Measurements from ENCODE around the gene RNF166.

RNF166 gene

GRCh38 chr16:88722784-88723506 lies 16.7 kb upstream of the RNF166 start:
- TF ChIP-seq ZNF274 (IDR thresholded peaks at IDR 0.05; ENCODE audit: low read depth, low read length) = no peak
- no peak overlapping the region for H3K4me3 ChIP-seq (ENCODE audit: low read length)

DNA sequence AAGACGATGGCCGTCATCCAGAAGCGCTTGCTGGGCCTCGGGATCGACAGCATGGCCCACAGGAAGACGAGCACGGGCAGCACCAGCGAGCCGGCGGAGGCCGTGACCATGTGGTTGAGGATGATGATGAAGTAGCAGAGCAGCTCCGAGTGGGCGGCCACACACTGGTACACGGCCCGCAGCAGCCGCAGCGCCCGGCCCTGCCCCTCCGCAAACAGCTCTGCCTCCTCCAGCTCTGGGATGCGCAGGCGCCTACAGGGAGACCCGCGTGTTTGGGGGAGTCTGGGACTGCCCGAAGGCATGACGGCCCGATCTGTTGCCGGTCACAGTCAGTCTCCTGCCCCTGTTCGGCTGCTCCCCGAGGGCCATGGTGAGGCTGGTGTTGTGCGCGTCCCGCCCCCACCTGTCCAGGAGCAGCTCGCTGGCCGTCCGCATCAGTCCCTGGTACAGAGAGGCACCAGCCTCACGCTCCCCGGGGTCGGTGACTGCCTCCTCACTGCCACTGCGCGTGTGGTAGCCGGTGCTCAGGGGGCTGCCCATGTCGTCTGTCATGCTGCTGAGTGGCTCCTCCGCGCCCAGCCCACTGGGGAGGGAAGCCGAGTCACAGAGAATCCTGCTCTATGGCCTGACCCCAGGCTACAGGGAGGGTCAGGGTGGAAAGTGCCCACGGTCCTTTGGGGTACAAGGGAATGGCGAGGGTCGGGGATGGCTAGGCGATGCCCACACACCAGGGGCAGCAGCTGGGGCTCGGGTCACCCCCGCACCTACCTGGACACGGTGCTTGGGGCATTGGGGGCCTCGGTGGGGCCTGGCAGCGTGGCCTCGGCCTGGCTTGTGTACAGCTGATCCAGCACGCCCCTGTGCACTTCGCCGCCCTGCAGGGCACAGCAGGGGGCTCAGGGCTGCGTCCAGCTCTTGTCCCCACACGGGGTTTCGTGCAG lies 15.9 kb upstream of the RNF166 start:
- H3K4me3 ChIP-seq (ENCODE audit: low read length) = no peak overlapping the region
- TF ChIP-seq ZNF274 (IDR thresholded peaks at IDR 0.05; ENCODE audit: low read depth, low read length) = no peak

DNA sequence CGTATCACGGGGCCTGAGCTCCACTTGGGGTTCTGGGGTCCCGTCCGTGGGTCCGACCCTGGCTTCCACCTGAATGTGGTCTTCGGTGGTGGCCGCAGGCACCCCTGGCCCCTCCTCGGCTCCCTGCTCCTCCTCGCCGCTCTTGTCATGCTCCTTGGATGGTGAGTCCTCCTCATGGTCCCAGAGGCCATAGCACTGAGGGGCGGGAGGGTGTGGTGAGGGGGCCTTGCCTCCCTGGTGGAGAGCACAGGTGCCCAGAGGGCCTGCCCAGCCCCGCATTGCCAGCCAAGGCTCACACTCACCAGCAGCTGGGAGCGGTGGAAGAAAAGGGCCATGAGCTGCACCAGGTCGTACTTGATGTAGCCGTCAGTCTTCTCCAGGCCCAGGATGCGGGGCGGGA lies 15.0 kb upstream of the RNF166 start:
- TF ChIP-seq ZNF274 (IDR thresholded peaks at IDR 0.05; ENCODE audit: low read depth, low read length) = no peak
- no peak overlapping the region for H3K4me3 ChIP-seq (ENCODE audit: low read length)

- no peak for TF ChIP-seq ZNF274 (IDR thresholded peaks at IDR 0.05; ENCODE audit: low read depth, low read length)
- no peak overlapping the region for H3K4me3 ChIP-seq (ENCODE audit: low read length)
Measured at GRCh38 chr16:88720396-88720970, 14.3 kb upstream of the RNF166 start.

GRCh38 chr16:88719933-88720296 lies 13.7 kb upstream of the RNF166 start:
- TF ChIP-seq ZNF274 (IDR thresholded peaks at IDR 0.05; ENCODE audit: low read depth, low read length) = no peak
- H3K4me3 ChIP-seq (ENCODE audit: low read length) = no peak overlapping the region

- H3K4me3 ChIP-seq (ENCODE audit: low read length) = no peak overlapping the region
- no peak for TF ChIP-seq ZNF274 (IDR thresholded peaks at IDR 0.05; ENCODE audit: low read depth, low read length)
Measured at GRCh38 chr16:88719267-88719932, 13.2 kb upstream of the RNF166 start.

DNA sequence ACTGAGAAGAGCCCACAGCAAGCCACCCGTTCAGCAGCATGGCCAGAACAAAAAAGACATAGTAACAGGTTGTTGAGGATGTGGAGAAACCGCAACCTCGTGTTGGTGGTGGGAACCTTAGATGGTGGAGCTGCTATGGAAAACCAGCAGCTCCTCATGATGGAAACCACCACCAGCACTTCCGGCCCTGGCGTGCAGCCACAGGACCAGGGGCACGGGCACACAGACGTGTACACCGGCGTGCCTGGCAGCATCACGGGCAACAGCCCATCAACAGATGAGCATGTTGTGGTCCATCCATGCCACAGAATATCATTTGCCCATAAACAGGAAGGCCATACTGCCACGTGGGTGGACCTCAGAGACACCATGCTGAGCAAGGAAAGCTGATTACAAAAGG lies 12.0 kb upstream of the RNF166 start:
- no peak overlapping the region for H3K4me3 ChIP-seq (ENCODE audit: low read length)
- TF ChIP-seq ZNF274 (IDR thresholded peaks at IDR 0.05; ENCODE audit: low read depth, low read length) = no peak

DNA sequence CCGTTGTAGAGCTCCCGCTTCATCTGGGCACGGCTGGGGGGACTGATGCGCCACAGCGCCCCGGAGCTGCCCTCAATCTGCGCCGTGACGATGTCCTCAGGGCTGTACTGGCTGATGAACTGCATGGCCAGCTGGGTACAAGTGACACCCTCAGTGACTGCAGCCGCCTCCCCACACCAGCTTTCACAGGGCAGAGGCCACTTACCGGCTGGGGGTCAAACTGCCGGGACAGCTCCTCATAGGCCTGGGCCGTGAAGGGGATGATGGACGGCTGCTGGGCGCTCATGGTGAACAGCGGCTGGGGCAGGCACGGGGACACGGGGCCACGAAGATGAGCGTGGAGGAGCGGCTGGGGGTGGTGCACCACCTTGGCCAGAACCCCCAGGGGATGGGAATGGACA lies 10.4 kb upstream of the RNF166 start:
- TF ChIP-seq ZNF274 (IDR thresholded peaks at IDR 0.05; ENCODE audit: low read depth, low read length) = no peak
- H3K4me3 ChIP-seq (ENCODE audit: low read length) = no peak overlapping the region

DNA sequence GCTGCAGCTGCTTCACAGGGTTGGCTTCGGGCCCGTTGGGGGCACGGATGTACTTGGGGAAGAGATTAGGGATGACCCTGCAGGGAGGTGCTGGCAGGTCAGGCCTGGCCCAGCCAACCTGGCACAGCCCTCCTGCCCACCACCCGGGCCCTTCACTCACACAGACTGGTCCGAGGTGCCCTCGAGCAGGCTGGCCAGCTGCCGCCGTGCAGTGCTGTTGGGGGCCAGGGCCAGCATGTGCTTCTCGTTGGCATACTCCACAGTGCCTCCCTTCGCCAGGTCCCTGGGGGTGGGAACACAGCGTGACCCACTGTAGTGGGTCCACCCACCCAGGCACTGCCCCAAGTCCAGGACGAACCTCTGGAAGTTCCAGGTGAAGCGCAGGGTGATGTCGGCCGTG lies 10.0 kb upstream of the RNF166 start:
- H3K4me3 ChIP-seq (ENCODE audit: low read length) = no peak overlapping the region
- TF ChIP-seq ZNF274 (IDR thresholded peaks at IDR 0.05; ENCODE audit: low read depth, low read length) = no peak

DNA sequence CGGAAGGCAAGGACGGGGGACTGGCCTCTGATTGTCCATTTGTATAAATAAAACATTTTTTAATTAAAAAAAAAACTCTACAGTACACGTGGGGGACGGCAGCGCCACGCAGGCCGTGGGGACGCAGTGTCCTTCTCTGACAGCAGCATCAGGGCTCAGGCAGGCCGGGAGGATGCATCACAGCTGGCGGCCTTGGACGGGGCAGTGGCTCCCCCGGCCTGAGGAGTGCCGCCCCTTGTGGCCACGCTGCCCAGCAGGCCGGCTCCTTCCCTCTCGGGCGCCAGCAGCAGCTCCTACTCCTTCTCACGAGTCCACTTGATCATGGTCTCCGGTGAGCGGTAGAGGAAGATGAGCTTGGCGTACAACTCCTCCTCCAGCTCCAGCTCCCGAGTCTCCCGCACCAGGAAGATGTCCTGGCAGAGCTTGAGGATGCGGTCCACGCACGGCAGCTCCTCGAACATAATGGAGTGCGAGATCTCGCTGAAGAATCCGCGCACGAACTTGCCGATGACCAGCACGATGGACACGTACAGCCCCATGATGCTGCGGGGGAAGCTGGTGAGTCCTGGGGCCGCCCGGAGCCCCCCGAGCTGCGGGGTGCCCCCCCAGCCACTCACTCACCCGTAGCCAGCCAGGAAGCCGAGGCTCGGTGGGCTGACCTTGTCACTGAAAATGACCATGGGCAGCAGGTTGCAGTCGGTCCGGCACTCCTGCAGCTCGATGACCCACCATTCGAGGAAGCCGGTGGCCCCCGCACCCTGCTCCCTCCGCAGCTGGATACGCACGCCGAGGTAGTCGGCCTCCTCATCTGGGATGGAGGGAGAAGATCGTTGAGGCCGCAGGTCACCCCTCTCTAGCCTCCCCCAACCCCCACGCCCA lies 9.3 kb upstream of the RNF166 start:
- no peak overlapping the region for H3K4me3 ChIP-seq (ENCODE audit: low read length)
- TF ChIP-seq ZNF274 (IDR thresholded peaks at IDR 0.05; ENCODE audit: low read depth, low read length) = no peak

DNA sequence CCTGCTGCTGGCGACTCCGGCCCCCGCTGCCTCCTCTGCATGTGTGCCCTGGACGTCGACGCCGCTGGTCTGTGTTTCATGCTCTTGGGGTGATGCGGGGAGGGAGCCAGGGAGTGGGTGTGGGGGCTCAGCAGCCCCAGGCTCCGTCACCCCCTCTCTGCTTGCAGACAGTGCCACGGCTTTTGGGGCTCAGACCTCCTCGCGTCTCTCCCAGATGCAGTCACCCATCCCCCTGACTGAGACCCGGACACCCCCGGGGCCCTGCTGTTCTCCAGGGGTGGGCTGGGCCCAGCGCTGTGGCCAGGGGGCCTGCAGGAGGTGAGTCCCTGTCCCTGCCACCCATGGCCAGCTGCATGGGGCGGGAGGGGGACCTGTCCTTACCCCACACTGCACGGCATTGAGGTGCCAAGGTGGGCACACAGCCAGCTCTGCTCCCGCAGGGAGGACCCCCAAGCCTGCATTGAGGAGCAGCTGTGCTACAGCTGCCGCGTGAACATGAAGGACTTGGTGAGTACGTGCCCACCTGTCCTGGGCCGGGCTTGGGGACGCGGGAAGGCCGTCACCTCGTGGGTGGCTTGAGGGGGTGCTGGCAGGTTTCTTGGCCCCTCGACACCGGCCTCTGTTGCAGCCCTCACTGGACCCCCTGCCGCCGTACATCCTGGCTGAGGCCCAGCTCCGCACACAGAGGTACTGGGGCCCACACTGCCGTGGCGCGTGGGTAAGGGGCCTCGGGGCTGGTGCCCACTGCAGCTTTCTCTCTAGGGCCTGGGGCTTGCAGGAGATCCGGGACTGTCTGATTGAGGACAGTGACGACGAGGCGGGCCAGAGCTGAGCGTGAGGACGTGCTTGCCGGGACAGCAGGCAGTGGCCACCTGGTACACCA lies 8.5 kb upstream of the RNF166 start:
- no peak overlapping the region for H3K4me3 ChIP-seq (ENCODE audit: low read length)
- TF ChIP-seq ZNF274 (IDR thresholded peaks at IDR 0.05; ENCODE audit: low read depth, low read length) = no peak

DNA sequence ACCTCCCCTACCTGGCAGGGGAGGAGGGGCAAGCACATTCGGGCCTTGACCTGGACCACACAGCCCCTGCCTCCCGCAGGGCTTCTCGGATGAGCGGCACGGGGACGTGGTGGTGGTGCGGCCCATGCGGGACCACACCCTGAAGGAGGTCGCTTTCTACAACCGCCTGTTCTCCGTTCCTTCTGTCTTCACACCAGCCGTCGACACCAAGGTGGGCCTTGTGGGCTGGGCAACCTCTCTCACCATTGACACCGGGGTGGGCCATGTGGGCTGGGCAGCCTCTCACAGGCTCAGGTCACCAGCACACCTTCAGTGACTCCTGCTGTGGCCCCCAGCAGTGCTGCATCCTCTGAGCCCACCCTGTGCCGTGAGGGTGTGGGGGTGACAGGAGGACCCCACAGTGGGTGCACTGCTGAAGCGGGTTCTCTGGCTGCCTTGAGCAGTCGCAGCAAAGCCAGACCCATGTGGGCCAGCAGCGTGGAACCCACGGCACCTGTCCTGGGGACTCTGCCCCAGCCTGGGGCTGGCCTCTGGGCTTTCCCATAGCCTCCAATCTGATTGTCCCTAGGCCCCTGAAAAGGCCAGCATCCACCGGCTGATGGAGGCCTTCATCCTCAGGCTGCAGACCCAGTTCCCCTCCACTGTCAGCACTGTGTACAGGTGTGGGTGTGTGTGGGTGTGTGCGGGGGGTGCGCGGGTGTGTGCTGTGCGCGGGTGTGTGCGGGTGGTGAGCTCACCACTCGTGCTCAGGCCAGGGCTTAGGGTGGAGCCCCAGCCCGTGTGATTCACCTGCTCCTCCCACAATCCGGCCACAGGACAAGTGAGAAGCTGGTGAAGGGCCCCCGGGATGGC lies 7.6 kb upstream of the RNF166 start:
- TF ChIP-seq ZNF274 (IDR thresholded peaks at IDR 0.05; ENCODE audit: low read depth, low read length) = no peak
- H3K4me3 ChIP-seq (ENCODE audit: low read length) = no peak overlapping the region

Measured in GM08714 (cell line).